Fibroblast of upper back skin (primary cell): ENCODE results near the gene PTPN20.

Experiments
- DNase-seq: peaks from one replicate; pipeline ENCODE4 v3.0.0-alpha.2; 2013

Gene PTPN20

DNA sequence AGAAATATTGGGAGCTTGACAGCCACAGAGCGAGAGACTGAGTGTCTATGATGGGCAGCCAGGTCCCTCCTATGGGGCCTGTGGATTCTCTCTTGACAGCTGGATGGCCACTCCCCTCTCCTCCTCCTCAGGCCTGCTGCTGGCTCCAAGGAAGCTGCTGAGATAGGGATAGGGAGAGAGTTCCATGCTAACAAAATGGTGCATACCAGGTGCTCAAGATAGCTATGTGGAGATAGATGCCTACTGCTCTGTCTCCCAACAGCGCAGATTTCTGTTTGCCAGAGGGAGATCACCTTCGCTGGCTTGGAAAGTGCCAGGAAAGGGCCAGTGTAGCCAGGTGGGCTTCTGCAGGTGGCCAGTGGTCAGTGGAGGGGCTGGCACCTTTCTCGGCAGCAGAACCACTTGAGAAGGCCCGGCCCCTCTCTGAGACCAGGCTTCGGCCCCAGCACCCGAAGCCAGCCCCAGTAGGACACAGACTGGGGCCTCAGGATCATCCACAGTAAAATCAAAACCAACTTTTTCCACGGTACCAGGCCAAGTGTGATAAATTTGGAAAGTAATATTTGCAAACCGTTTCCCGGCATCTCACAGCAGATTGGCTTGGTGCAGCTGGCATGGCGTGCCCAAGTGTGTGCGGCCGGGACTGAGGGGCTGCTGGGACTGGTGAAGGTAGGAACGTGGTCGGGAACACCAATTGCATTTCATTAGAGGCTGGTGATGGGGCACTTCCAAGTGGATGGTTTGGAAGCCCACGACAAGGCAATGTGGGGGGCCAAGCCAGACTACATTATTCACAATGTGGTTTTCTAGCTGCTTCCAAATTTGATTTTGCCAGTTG lies 139.6 kb downstream of the PTPN20 start:
- DNase-seq, result no peak

DNA sequence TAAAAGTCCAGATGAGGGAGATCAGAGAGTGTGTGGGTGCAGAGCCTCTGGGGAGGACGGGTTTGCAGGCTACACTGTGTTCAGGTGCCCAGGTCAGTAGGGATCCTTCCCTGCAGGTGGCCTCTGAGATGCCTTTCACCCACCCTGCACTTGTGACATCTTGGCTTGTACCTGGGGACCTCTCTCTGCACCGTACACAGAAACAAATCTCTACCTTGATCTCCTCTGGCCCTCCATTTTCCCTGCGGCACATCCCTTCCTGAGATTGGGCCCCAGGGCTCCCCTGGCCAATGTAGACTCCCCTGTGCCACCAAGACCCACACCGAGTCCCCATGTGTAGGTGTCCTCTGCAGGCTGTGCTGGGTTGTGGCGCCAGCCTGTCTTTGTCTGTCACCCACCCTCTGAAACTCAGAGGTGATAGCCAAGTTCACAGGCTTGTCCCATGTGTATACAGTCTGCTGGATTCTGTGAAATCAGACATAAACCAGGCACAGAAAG lies 140.6 kb downstream of the PTPN20 start:
- DNase-seq, result no peak
